Kidney tubule cell (primary cell): ENCODE results near the gene MYO1B.

Source experiments
- DNase-seq: peaks from one replicate; pipeline ENCODE4 v3.0.0-alpha.2; 2018; ENCODE audit warnings: low spot score

The MYO1B gene

GRCh38 chr2:191245046-191245868 is at the start of gene MYO1B:
Gene MYO1B (plus strand): TSS chr2:191245404. CDS start chr2:191276896, 31,492 bp downstream.
- DNase-seq = peak; percentile 88

GRCh38 chr2:191197096-191197495 is 48.1 kb upstream of the MYO1B start:
- DNase-seq = no peak

- DNase-seq = no peak
These were observed 46.9 kb upstream of the MYO1B start for GRCh38 chr2:191198271-191198670.

- DNase-seq = no peak
These were observed 45.2 kb upstream of the MYO1B start for GRCh38 chr2:191199929-191200512.

GRCh38 chr2:191200910-191201309 is 44.3 kb upstream of the MYO1B start:
- no peak for DNase-seq

- DNase-seq = peak; percentile 75
These were observed 42.9 kb upstream of the MYO1B start for GRCh38 chr2:191202209-191202721.

GRCh38 chr2:191202881-191203397 is 42.3 kb upstream of the MYO1B start:
- peak; percentile 51 for DNase-seq

- DNase-seq = no peak
These were observed 40.8 kb upstream of the MYO1B start for GRCh38 chr2:191204433-191204832.

GRCh38 chr2:191206613-191207471 is 38.4 kb upstream of the MYO1B start:
- DNase-seq = peak; percentile 50

GRCh38 chr2:191209340-191209739 is 35.9 kb upstream of the MYO1B start:
- no peak for DNase-seq

- no peak for DNase-seq
These were observed 33.1 kb upstream of the MYO1B start for GRCh38 chr2:191212119-191212518.

- no peak for DNase-seq
These were observed 31.9 kb upstream of the MYO1B start for GRCh38 chr2:191213333-191213732.

GRCh38 chr2:191215230-191215629 is 30.0 kb upstream of the MYO1B start:
- no peak for DNase-seq

GRCh38 chr2:191215666-191216065 is 29.5 kb upstream of the MYO1B start:
- no peak for DNase-seq

- DNase-seq = peak; percentile 86
These were observed 27.6 kb upstream of the MYO1B start for GRCh38 chr2:191217580-191217979.

GRCh38 chr2:191218292-191218898 is 26.8 kb upstream of the MYO1B start:
- DNase-seq = peak; percentile 78

GRCh38 chr2:191220671-191221070 is 24.5 kb upstream of the MYO1B start:
- DNase-seq = no peak

GRCh38 chr2:191221666-191222065 is 23.5 kb upstream of the MYO1B start:
- no peak for DNase-seq

GRCh38 chr2:191222507-191222906 is 22.7 kb upstream of the MYO1B start:
- DNase-seq = no peak

- DNase-seq = no peak
These were observed 22.3 kb upstream of the MYO1B start for GRCh38 chr2:191222952-191223351.

- DNase-seq = no peak
These were observed 20.1 kb upstream of the MYO1B start for GRCh38 chr2:191225126-191225525.

- DNase-seq = no peak
These were observed 19.5 kb upstream of the MYO1B start for GRCh38 chr2:191225690-191226089.
